ENCODE results near the gene CCDC124. TPM values are rescaled to one million over a fixed set of nuclear protein-coding genes. Genes with fewer than 3 reads are reported as not detected.
"Not testable (repeated sequence)": the region's sequence is repeated elsewhere in the genome, so short reads cannot be mapped to it uniquely, and the experiment has no call there.

Gene CCDC124
- total RNA-seq, 1 donor from 2014 or later: 97.3 TPM

DNA sequence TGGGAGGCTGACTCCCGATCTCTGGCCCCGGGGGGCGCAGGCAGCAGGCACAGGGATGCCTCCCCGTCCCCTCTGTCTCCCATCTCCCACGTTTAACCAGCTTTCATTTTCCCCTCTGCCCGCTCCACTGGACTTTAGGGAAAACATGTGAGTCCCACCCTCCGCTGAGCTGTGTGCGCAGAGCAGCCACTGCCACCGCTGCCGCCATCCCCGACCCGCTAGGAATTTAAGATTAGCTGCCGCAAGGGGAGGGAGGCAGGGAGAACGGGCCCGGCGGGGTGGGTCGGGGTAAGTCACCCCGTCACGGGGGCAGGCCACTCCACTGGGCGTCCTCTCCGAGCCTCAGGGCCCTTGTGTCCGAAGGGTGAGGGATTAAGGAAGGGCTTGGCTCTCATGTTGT lies 49.6 kb downstream of the CCDC124 start:
- H3K27me3 ChIP-seq (ENCODE audit: insufficient read depth, low read length): peaks cover 2% of the 10 kb centered on the region
- Mint-ChIP-seq H3K27ac (ENCODE audit: unreplicated experiment) (no peak overlapping the region), H3K4me3 (ENCODE audit: unreplicated experiment) (no peak overlapping the region), H3K27me3 (ENCODE audit: low read depth, unreplicated experiment) (peaks cover 6% of the 10 kb centered on the region), H3K36me3 (ENCODE audit: low read depth, unreplicated experiment) (no peaks in the 10 kb centered on the region), H3K4me1 (ENCODE audit: low read depth, unreplicated experiment) (no peaks in the 10 kb centered on the region), H3K9me3 (ENCODE audit: unreplicated experiment) (peaks cover 1% of the 10 kb centered on the region)
- FAIRE-seq (no peak), DNase-seq (ENCODE audit: low read depth) (no peak)
- H3K9ac ChIP-seq (ENCODE audit: low read length): no peak overlapping the region
- H3K79me2 ChIP-seq (ENCODE audit: insufficient read depth, low read length): no peaks in the 10 kb centered on the region
- H3K4me2 ChIP-seq (ENCODE audit: low read length): no peak overlapping the region
- H3K4me3 ChIP-seq (ENCODE audit: insufficient read depth, low read depth, low read length): no peak overlapping the region
- no peaks in the 10 kb centered on the region for H3K36me3 ChIP-seq (ENCODE audit: insufficient read depth, low read length)
- H4K20me1 ChIP-seq (ENCODE audit: insufficient read depth, low read length): no peaks in the 10 kb centered on the region
- no peak overlapping the region for H3K27ac ChIP-seq (ENCODE audit: low read depth, low read length)
- no peaks in the 10 kb centered on the region for H3K4me1 ChIP-seq (ENCODE audit: insufficient read depth, low read length)
- H2AFZ ChIP-seq (ENCODE audit: low read depth, low read length): no peak overlapping the region
- no peaks in the 10 kb centered on the region for H3K9me3 ChIP-seq (ENCODE audit: insufficient read depth, low read depth, low read length)
- no peak for TF ChIP-seq EZH2 (IDR thresholded peaks at IDR 0.05; ENCODE audit: insufficient read depth, low read length)
- TF ChIP-seq, protein P1, sequence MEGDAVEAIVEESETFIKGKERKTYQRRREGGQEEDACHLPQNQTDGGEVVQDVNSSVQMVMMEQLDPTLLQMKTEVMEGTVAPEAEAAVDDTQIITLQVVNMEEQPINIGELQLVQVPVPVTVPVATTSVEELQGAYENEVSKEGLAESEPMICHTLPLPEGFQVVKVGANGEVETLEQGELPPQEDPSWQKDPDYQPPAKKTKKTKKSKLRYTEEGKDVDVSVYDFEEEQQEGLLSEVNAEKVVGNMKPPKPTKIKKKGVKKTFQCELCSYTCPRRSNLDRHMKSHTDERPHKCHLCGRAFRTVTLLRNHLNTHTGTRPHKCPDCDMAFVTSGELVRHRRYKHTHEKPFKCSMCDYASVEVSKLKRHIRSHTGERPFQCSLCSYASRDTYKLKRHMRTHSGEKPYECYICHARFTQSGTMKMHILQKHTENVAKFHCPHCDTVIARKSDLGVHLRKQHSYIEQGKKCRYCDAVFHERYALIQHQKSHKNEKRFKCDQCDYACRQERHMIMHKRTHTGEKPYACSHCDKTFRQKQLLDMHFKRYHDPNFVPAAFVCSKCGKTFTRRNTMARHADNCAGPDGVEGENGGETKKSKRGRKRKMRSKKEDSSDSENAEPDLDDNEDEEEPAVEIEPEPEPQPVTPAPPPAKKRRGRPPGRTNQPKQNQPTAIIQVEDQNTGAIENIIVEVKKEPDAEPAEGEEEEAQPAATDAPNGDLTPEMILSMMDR (IDR thresholded peaks at IDR 0.05; ENCODE audit: insufficient read depth, low read depth, low read length): no peak

DNA sequence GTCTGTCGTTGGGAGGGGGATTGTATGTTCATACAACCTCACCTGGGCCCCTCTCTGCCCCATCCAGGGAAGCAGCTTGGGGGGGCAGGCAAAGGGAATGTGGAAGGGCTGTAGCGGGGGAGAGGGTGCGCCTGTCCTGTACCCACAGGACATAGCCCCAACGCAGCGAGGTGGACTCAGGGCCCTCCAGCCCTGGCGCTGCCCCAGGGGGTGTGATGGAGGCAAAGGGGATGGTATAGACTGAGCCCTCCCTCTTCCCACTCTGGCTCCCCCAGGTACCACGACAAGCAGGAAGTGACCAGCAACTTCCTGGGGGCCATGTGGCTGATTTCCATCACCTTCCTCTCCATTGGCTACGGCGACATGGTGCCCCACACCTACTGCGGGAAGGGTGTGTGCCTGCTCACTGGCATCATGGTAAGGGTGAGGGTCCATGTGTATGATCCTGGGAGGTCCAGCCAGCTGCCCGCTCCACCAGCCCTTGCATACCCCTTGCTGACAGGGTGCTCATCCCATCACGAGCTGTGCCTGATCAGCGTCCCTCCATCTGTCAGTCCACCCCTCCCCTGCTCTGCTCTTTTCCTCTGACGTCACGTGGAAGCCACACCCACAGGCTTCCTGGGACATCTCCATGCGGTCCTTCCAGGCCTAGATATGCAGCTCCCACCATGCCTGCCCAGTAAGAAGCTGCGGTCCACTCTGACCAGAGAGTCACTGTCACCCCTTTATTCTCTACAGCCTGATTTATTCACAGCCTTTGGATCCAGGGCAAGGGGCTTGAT lies 52.4 kb downstream of the CCDC124 start:
- peaks cover 8% of the 10 kb centered on the region for H3K27me3 Mint-ChIP-seq (ENCODE audit: low read depth, unreplicated experiment)
- Histone ChIP-seq H3K9me3 (ENCODE audit: insufficient read depth, low read depth, low read length) (no peaks in the 10 kb centered on the region), H3K79me2 (ENCODE audit: insufficient read depth, low read length) (no peaks in the 10 kb centered on the region), H3K4me1 (ENCODE audit: insufficient read depth, low read length) (no peaks in the 10 kb centered on the region), H3K4me3 (ENCODE audit: insufficient read depth, low read depth, low read length) (no peak overlapping the region), H4K20me1 (ENCODE audit: insufficient read depth, low read length) (no peaks in the 10 kb centered on the region), H3K27ac (ENCODE audit: low read depth, low read length) (no peak overlapping the region), H2AFZ (ENCODE audit: low read depth, low read length) (no peak overlapping the region), H3K9ac (ENCODE audit: low read length) (no peak overlapping the region), H3K36me3 (ENCODE audit: insufficient read depth, low read length) (no peaks in the 10 kb centered on the region), H3K4me2 (ENCODE audit: low read length) (no peak overlapping the region), H3K27me3 (ENCODE audit: insufficient read depth, low read length) (peaks cover 2% of the 10 kb centered on the region)
- H3K27ac Mint-ChIP-seq (ENCODE audit: unreplicated experiment): no peak overlapping the region
- DNase-seq (ENCODE audit: low read depth) (no peak), FAIRE-seq (no peak)
- H3K36me3 Mint-ChIP-seq (ENCODE audit: low read depth, unreplicated experiment): no peaks in the 10 kb centered on the region
- H3K4me1 Mint-ChIP-seq (ENCODE audit: low read depth, unreplicated experiment): no peaks in the 10 kb centered on the region
- H3K4me3 Mint-ChIP-seq (ENCODE audit: unreplicated experiment): no peak overlapping the region
- H3K9me3 Mint-ChIP-seq (ENCODE audit: unreplicated experiment): peaks cover 1% of the 10 kb centered on the region
- TF ChIP-seq, protein P1 (IDR thresholded peaks at IDR 0.05; ENCODE audit: insufficient read depth, low read depth, low read length): no peak
- no peak for TF ChIP-seq EZH2 (IDR thresholded peaks at IDR 0.05; ENCODE audit: insufficient read depth, low read length)

DNA sequence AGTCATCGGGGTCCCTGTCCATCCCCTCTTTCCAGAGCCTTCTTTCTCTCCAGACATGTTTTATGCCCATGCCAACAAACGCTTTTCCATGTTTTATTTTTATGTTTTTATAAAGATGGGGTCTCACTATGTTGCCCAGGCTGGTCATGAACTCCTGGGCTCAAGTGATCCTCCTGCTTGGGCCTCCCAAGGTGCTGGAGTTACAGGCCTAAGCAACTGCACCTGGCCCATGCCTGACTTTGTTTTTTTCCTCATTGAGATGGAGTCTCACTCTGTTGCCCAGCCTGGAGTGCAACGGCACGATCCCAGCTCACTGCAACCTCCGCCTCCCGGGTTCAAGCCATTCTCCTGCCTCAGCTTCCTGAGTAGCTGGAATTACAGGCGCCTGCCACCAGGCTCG lies 53.8 kb downstream of the CCDC124 start:
- not testable (repeated sequence) for H3K27ac ChIP-seq (ENCODE audit: low read depth, low read length); H3K4me2 ChIP-seq (ENCODE audit: low read length); H3K79me2 ChIP-seq (ENCODE audit: insufficient read depth, low read length); H3K36me3 ChIP-seq (ENCODE audit: insufficient read depth, low read length); H3K27me3 ChIP-seq (ENCODE audit: insufficient read depth, low read length); H3K4me1 ChIP-seq (ENCODE audit: insufficient read depth, low read length); H4K20me1 ChIP-seq (ENCODE audit: insufficient read depth, low read length); H3K27ac Mint-ChIP-seq (ENCODE audit: unreplicated experiment); DNase-seq (ENCODE audit: low read depth); H3K27me3 Mint-ChIP-seq (ENCODE audit: low read depth, unreplicated experiment); H3K9ac ChIP-seq (ENCODE audit: low read length); H3K4me3 ChIP-seq (ENCODE audit: insufficient read depth, low read depth, low read length); H3K9me3 ChIP-seq (ENCODE audit: insufficient read depth, low read depth, low read length); H2AFZ ChIP-seq (ENCODE audit: low read depth, low read length); H3K4me1 Mint-ChIP-seq (ENCODE audit: low read depth, unreplicated experiment); H3K4me3 Mint-ChIP-seq (ENCODE audit: unreplicated experiment); FAIRE-seq; H3K36me3 Mint-ChIP-seq (ENCODE audit: low read depth, unreplicated experiment); H3K9me3 Mint-ChIP-seq (ENCODE audit: unreplicated experiment)
